ENCODE results near the gene TMEM209.
"Not testable (repeated sequence)": the region's sequence is repeated elsewhere in the genome, so short reads cannot be mapped to it uniquely, and the experiment has no call there.

Gene TMEM209

GRCh38 chr7:130218806-130219620 is 13.8 kb upstream of the TMEM209 start:
- no peak for DNase-seq (ENCODE audit: low spot score)

DNA sequence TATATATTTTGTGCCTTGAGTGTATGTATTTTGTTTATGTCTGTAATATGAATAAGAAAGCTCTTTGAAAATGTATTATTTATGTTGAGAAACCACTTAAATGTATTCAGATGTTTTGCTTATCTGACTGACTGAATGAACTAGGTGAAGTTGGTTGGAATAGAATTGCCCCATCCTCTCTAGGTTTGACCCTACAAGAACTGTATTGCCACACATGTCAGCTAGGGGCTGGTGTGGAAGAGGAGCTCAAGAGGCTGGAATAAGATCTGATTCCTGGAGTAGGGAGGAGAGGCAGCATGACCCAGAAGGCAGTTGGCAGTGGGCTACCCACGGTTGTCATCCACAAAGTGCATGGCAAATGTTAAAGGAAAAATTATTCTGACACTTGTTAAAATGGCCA is 11.5 kb upstream of the TMEM209 start:
- no peak for DNase-seq (ENCODE audit: low spot score)

GRCh38 chr7:130216025-130216424 is 10.8 kb upstream of the TMEM209 start:
- no peak for DNase-seq (ENCODE audit: low spot score)

GRCh38 chr7:130213828-130214227 is 8.6 kb upstream of the TMEM209 start:
- no peak for DNase-seq (ENCODE audit: low spot score)

GRCh38 chr7:130210181-130210935 is 5.2 kb upstream of the TMEM209 start:
- no peak for DNase-seq (ENCODE audit: low spot score)

- DNase-seq (ENCODE audit: low spot score) = no peak
These were observed 3.3 kb upstream of the TMEM209 start for GRCh38 chr7:130208516-130208915.

GRCh38 chr7:130207642-130208041 is 2.4 kb upstream of the TMEM209 start, which contains the start of gene SSMEM1:
SSMEM1 (plus strand) TSS chr7:130207860; CDS start chr7:130207911, 51 bp downstream.
- DNase-seq (ENCODE audit: low spot score) = no peak

GRCh38 chr7:130207033-130207432 is 1.8 kb upstream of the TMEM209 start:
- no peak for DNase-seq (ENCODE audit: low spot score)

DNA sequence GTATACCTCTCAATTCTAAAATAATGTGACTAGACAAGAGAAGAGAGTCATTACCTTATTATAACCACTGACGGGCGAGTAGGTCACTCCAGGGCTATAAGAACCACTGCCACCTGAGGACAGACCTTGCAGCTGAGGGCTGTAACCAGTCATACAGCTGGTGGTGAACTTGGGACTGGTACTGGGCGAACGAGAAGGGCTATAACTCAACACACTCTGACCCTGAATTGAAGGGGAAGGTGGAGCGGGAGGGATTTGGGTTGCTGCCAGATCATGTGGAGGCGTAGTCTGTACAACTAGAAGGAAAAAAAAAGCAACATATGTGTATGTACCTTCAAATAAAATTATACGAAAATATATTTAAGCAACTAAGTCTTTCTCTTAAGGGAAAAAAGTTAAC is 3.4 kb downstream of the TMEM209 start:
- no peak for DNase-seq (ENCODE audit: low spot score)

GRCh38 chr7:130197094-130197493 is 8.1 kb downstream of the TMEM209 start:
- no peak for DNase-seq (ENCODE audit: low spot score)

GRCh38 chr7:130196476-130196875 is 8.7 kb downstream of the TMEM209 start:
- no peak for DNase-seq (ENCODE audit: low spot score)

GRCh38 chr7:130195396-130195795 is 9.8 kb downstream of the TMEM209 start:
- DNase-seq (ENCODE audit: low spot score) = no peak

GRCh38 chr7:130191791-130192190 is 13.4 kb downstream of the TMEM209 start:
- no peak for DNase-seq (ENCODE audit: low spot score)

DNA sequence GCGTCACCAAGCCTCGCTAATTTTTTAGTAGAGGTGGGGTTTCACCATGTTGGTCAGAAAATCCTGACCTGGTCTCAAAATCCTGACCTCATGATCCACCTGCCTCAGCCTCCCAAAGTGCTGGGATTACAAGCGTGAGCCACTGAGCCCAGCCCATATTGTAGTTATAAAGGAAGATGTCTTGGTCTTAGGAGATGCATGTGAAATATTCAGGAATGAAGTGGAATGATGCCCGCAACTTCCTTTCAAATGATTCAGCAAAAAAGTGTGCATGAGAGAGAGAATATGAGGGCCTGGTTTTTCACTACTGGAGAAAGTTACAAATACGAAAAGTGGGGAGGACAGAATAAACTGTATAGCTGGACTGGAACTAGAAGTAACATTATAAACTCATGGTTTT is 15.9 kb downstream of the TMEM209 start:
- no peak for DNase-seq (ENCODE audit: low spot score)

DNA sequence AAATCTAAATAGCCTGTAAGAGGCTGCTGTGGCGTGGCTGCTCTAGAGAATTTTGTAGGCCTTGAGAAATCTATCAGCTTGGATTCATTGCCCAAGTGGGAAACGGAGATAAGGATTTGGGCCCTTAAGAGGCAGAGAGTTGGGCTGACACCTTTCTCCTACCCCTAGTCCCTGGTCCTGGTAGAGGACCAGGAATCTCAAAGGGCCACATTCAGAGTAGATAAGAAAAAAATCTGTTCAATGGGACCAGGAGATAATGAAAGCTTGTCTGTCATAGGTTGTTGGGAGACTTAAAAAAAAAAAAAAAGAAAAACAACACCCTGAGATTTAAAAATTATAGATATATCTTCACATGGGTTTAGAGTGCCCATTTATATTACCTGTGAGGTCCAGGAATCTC is 17.8 kb downstream of the TMEM209 start:
- no peak for DNase-seq (ENCODE audit: low spot score)

DNA sequence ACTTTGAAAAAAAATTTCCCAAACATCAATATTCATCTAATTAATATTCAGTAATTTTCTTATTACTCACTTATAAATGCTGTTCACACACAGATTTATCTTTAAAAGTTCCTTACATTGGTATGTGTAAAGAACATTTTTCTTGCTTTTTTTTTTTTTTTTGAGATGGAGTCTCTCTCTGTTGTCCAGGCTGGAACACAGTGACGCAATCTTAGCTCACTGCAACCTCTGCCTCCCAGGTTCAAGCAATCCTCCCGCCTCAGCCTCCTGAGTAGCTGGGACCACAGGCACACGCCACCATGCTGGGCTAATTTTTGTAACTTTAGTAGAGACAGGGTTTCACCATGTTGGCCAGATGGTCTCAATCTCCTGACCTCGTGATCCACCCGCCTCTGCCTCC is 20.9 kb downstream of the TMEM209 start:
- not testable (repeated sequence) for DNase-seq (ENCODE audit: low spot score)

- no peak for DNase-seq (ENCODE audit: low spot score)
These were observed 22.2 kb downstream of the TMEM209 start for GRCh38 chr7:130182990-130183389.

DNA sequence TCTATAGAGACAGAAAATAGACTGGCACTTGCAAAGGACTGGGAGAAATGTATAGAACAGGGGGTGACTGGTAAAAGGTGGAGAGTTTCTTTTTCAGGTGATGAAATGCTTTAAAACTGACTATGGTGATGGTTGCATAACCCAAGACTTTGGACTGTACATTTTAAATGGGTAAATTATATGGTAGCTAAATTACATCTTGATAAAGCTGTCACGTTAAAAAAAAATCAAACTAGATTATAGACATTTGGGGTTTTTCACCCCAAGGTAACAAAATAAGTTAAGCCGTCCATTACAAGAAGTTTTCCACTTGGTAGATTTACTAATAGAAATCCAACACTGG is 24.0 kb downstream of the TMEM209 start:
- DNase-seq (ENCODE audit: low spot score) = no peak

GRCh38 chr7:130180571-130181262 is 24.5 kb downstream of the TMEM209 start:
- no peak for DNase-seq (ENCODE audit: low spot score)

GRCh38 chr7:130179631-130180030 is 25.6 kb downstream of the TMEM209 start:
- DNase-seq (ENCODE audit: low spot score) = no peak

DNA sequence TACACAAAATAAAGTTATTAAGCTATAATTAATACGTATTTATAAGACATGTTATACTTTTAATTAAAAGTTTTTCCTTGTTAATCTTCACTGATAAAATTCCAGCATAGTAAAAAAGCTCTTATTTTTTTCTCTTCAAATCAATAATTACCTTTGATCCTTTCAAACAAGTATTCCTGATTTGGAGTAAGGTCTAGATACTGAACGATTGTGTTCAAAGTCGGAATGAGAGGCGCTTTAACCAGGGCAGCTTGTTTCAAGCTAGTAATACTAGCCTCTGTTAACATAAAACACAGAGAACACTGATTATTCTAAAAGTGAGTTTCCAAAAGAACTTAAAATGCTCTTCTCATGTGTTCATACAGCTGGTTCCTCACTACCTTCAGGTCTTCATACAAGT is 27.0 kb downstream of the TMEM209 start:
- no peak for DNase-seq (ENCODE audit: low spot score)

- no peak for DNase-seq (ENCODE audit: low spot score)
These were observed 30.8 kb downstream of the TMEM209 start for GRCh38 chr7:130174237-130174959.
